NCI-H1105 (cell line): ENCODE measurements around the gene TIAM1.

Experiments used
- DNase-seq: peaks from one replicate; lab custom pipeline; 2025; lab: John Stamatoyannopoulos, UW

The TIAM1 gene, protein sequence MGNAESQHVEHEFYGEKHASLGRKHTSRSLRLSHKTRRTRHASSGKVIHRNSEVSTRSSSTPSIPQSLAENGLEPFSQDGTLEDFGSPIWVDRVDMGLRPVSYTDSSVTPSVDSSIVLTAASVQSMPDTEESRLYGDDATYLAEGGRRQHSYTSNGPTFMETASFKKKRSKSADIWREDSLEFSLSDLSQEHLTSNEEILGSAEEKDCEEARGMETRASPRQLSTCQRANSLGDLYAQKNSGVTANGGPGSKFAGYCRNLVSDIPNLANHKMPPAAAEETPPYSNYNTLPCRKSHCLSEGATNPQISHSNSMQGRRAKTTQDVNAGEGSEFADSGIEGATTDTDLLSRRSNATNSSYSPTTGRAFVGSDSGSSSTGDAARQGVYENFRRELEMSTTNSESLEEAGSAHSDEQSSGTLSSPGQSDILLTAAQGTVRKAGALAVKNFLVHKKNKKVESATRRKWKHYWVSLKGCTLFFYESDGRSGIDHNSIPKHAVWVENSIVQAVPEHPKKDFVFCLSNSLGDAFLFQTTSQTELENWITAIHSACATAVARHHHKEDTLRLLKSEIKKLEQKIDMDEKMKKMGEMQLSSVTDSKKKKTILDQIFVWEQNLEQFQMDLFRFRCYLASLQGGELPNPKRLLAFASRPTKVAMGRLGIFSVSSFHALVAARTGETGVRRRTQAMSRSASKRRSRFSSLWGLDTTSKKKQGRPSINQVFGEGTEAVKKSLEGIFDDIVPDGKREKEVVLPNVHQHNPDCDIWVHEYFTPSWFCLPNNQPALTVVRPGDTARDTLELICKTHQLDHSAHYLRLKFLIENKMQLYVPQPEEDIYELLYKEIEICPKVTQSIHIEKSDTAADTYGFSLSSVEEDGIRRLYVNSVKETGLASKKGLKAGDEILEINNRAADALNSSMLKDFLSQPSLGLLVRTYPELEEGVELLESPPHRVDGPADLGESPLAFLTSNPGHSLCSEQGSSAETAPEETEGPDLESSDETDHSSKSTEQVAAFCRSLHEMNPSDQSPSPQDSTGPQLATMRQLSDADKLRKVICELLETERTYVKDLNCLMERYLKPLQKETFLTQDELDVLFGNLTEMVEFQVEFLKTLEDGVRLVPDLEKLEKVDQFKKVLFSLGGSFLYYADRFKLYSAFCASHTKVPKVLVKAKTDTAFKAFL (N-terminal part only)

GRCh38 chr21:31343680-31344480 is at the start of gene TIAM1:
TSS of gene TIAM1 (minus strand) at chr21:31344261. CDS start at chr21:31266972, 77,289 bp downstream.
- DNase-seq = no peak

GRCh38 chr21:31387560-31388186 is 43.6 kb upstream of the TIAM1 start:
- no peak for DNase-seq

DNA sequence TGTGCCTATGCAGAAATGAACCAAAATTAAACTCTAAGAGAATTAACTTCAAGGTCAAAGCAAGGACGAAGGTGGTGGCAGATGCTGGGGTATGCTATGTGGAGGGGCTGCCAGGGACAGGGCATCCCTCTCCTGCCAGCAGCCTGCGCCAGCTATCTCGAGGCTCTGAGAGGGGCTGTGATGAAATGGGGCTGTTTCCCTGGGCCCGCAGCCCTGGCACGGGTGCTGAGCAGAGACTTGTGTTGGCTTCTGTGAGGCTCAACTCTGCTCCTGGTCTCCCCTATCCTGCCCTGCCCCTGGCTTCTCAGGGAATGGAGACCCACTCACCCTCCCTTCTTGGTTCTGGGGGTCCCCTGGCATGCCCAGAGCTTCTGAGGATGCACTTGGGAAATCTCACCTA is 41.9 kb upstream of the TIAM1 start:
- DNase-seq = no peak

DNA sequence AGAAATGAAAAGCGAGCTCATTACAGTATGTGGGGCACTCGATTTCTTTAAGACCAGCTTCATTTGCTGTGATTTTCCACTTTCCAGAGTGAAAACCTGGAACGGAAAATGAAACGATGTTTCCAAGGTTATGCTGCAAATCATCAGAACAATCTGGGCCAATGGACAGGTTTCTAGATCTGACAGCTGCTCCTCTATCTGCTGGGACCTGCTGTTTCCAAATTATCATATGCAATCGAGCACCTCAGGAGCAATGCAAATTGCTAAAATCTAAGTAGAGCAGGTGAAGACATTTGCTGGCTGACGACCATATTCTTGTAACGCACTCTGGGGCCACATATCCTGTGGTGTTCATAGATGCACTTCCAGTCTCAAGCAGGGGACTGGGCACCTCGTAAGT is 39.7 kb upstream of the TIAM1 start:
- no peak for DNase-seq

DNA sequence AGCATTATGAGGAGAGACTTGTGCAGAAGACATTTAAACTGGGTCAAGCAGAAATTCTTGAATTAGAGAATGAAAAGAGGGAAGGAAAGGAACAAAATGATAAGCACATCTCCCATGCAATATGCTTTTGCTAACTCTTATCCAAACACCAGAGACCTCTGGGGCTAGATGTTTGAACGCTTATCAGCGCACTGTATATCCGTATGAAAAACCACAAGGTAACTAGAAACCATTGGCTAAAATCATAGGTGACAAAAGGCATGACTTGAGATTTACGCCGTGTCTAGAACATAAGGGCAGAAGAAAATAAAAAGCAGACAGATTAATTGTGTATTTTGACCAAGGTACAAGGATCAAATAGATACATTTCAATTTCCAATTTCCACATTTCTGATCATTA is 38.0 kb upstream of the TIAM1 start:
- DNase-seq = no peak

DNA sequence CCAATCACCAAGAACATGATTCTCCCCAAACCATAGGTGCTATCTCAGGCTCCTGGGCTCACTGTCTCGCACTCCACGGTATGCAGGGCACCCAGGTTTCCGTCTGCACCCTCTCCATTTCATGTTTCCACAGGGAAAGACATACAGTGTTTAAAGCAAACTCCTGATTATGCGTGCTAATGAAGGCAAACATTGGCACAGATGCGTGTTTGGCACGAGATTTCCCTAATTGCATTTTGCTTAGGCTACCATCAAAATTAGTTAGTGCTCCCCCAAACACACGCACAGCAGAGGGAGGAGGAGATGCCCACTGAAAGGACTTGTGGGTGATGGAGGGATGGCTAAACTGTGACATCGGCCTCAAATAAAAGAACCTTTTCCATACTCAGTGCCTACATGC is 32.2 kb upstream of the TIAM1 start:
- DNase-seq = no peak

DNA sequence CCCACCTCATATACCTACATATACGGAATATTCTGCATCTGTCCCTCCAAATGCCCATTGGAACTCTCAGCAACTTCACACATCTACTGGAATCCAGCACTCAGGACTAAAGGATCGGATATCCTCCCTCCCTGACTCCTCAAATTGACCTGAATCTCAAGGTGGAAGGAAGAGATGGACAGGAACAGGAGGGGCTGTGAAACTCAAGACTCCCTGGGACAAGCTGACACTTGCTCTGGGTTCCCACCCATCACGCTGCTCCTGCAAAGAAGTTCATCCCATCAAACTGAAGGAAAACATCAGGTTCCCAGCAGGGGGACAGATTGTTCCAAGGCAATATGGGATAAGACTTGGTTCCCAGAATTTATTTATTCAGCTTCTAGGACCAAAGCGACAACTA is 30.3 kb upstream of the TIAM1 start:
- DNase-seq = no peak

- DNase-seq = no peak
These were observed 28.4 kb upstream of the TIAM1 start for GRCh38 chr21:31372471-31372765.

DNA sequence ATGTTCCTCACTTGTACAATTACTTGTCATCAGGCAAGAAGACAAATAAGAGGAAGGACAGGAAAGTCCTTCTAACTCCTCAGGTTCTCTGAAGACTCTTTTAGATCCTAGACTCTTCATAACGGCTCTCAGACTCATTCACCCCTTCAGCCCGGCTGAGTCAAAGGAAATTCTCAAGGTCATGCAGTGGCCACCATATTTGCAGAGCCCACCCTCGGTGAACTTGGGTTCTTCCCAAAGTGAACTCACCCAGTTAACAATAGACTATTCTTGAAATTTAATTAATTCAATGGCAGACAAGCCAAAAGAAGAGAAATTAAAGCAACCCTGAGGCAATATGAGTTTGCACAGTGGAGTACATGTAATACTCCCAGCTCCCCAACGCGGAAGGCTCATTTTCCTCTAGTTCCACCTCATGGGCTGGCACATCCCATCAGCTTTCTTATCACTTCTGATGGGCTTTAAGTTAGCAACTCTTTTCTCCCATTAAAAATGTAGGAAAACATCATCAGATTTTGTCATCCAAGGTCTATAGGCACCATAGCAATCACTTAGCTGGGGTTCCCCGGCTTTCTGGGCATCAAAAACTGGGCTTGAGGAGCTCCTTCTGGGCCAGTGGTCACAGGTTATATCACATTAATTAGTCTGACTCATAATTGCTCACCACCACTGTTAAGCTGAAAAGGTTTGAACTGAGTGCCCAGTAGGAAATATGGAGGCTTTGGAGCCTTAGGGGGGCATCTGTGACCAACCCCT is 27.8 kb upstream of the TIAM1 start:
- DNase-seq = no peak

DNA sequence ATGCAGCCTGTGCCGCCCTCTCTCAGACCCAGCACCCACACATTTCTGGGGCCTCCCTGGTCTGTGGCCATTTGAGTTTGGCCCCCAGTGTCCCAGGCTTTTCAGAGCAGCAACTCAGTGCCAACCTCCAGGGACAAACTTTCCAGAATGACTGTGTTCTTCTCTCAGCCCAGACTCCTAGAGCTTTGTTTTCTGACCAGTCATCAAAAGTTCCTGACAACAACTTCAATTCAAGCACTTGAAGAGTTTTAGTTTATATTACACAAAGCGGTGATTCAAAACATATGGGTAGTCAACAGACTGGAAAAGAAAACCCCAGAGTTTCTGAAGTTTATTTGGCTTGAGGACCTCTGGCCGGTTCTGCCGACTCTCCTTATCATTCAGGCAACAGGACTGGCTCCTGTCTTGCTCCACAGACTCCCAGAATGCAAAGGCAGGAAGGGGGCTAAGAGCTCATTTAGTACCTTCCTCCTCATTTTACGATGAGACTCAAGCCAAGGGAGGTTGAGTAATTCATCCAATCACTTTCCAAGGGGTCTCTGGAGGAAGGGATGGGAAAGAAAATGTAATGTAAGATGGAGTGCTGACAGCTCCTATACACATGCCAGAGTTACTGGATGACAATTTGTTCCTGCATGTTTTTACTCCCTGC is 27.0 kb upstream of the TIAM1 start:
- no peak for DNase-seq

- no peak for DNase-seq
These were observed 26.3 kb upstream of the TIAM1 start for GRCh38 chr21:31370281-31370892.

DNA sequence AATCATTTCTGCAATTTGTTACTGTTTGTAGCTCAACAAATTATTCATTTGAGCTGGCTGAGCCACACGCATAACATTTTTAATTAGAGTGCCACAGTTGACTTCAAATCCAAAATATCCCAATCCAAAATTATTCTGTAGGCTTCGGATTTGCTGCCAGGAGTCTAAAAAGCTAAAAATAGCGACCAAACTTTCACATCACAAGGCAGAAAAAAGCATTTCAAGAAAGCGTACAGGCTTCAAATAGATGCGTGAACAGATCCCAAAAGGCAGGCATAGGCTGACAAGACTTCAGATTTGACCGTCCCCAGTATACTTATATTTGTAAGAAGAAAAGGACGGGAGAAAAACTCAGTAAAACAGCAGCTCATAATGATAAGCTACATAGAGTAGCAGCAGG is 24.3 kb upstream of the TIAM1 start:
- no peak for DNase-seq

GRCh38 chr21:31367801-31368200 is 23.7 kb upstream of the TIAM1 start:
- DNase-seq = no peak

GRCh38 chr21:31366825-31367224 is 22.8 kb upstream of the TIAM1 start:
- DNase-seq = no peak

- DNase-seq = no peak
These were observed 20.3 kb upstream of the TIAM1 start for GRCh38 chr21:31364253-31364945.

GRCh38 chr21:31363720-31364119 is 19.7 kb upstream of the TIAM1 start:
- DNase-seq = no peak

DNA sequence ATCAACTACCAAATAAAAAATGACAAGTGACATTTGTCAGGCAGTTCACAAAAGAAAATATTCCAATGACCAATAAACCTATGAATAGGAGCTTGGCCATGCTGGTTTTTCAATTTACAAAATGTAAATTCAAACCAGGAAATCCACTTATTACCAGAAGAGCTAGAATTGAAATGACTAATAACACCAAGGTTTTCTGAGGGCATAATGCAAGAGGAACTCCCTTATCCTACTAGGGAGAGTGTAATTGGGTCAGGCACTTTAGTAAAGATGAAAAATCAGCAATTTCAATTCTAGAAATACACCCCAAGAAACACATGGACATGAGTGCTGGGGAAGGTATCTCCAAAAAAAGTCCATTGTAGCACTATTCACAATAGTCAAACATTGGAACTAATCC is 16.7 kb upstream of the TIAM1 start:
- DNase-seq = no peak

- DNase-seq = no peak
These were observed 14.1 kb upstream of the TIAM1 start for GRCh38 chr21:31358158-31358557.

- no peak for DNase-seq
These were observed 12.4 kb upstream of the TIAM1 start for GRCh38 chr21:31356440-31356839.
